Breast epithelium (tissue), 4 donors: ENCODE results near the gene INCA1. TPM values are rescaled to one million over a fixed set of nuclear protein-coding genes. Genes with fewer than 3 reads are reported as not detected.

Source experiments
- DNase-seq, 2 donors: peaks; one replicate each; pipeline ENCODE4 v3.0.0-alpha.2; 2019; ENCODE audit warnings: low spot score in 2 of 2
- H3K27ac ChIP-seq, 2 donors: fragments of 200-600 bp; sonication (generic) in 1 of 2; one replicate each; pipeline ENCODE4 v1.5.1; 2016 to 2019; ENCODE audit warnings: mild to moderate bottlenecking in 1 of 2
- H3K27me3 ChIP-seq, 2 donors: fragments of 200-600 bp; sonication (generic) in 1 of 2; one replicate each; pipeline versions ENCODE4 v1.5.1 to v1.6.0; 2017 to 2019; ENCODE audit warnings: control low read depth in 1 of 2, mild to moderate bottlenecking in 1 of 2
- H3K36me3 ChIP-seq: fragments of 200-600 bp; one replicate; pipeline ENCODE4 v1.5.1; 2019
- H3K4me1 ChIP-seq, 2 donors: fragments of 200-600 bp; sonication (generic); one replicate each; pipeline ENCODE4 v1.5.1; 2016 to 2019; ENCODE audit warnings: control low read depth in 1 of 2
- H3K4me3 ChIP-seq, 3 donors: fragments of 200-600 bp; sonication (generic); 1 replicate in 2 of 3; 2 replicates in 1 of 3; pipeline ENCODE4 v1.5.1; 2016 to 2019; ENCODE audit warnings: mild to moderate bottlenecking in 3 of 3, moderate library complexity in 2 of 3
- H3K9me3 ChIP-seq, 2 donors: fragments of 200-600 bp; sonication (generic) in 1 of 2; one replicate each; pipeline ENCODE4 v1.5.1; 2016 to 2019; ENCODE audit warnings: control low read depth in 1 of 2
- POLR2A ChIP-seq: fragments of 450-650 bp; IDR thresholded peaks from one replicate; pipeline ENCODE4 v1.6.1; 2016; ENCODE audit warnings: antibody characterized with exemption, mild to moderate bottlenecking, moderate library complexity
- POLR2AphosphoS5 ChIP-seq, 3 donors: sonication (generic); formaldehyde crosslinking; IDR thresholded peaks; one replicate each; pipeline ENCODE4 v1.6.1; 2017; ENCODE audit warnings: antibody characterized with exemption in 3 of 3
- intact Hi-C: fragments of 100-400 bp; cut with DNase I; formaldehyde crosslinking; loops from one replicate; pipeline ENCODE4 v1.15.1; 2023; ENCODE audit warnings: low total_unique reads
- total RNA-seq, 3 donors: library from RNA; depleted of rRNA; stranded (reverse); fragments of >200 nt; gene quantifications; one replicate each; pipeline ENCODE4 v1.1.0, GENCODE V29; 2016
- TF ChIP-seq, protein P1 (sequence below), 3 donors: fragments of 450-650 bp; IDR thresholded peaks; one replicate each; pipeline ENCODE4 v1.5.1; 2016 to 2017; ENCODE audit warnings: antibody characterized with exemption in 3 of 3, mild to moderate bottlenecking in 3 of 3, moderate library complexity in 3 of 3

The INCA1 gene
- total RNA-seq, 3 donors from 2014 or later, result 0.66 to 2.9 (median 1.9) TPM

DNA sequence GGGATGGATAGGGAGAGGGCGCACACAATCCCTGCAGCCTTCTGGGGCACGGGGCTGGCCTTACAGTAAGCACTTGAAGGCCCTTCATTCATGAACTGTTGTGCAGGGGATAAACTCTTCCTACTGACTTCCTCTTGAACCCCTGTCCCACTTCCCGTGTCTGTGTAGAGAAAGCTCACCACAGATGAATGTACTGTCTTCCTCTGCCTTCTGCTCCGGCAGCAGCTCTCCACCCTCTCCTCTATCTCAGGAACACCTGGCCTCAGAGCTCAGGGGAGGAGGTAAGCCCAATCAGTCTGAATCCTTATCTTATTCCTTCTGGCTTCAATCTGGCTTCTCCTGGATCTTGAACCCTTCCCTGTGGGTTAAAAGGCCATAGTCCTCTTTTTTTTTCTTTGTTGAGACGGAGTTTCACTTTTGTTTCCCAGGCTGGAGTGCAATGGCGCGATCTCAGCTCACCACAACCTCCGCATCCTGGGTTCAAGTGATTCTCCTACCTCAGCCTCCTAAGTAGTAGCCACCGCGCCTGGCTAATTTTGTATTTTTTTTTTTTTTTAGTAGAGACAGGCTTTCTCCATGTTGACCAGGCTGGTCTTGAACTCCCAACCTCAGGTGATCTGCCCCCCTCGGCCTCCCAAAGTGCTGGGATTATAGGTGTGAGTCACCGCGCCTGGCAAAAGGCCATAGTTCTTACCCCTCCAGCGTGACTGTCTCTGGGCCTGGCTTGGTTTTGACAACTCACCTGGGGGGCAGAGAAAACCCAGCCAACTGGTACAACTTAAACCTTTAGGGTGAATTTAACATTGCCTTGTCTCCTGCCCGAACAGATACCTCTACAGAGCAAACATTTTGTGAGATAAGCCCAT is 45.1 kb upstream of the INCA1 start:
- H3K4me1 ChIP-seq, result no peaks in the 10 kb centered on the region
- intact Hi-C loops, result no loop called here
- no peak for DNase-seq
- no peak overlapping the region for H3K27ac ChIP-seq
- H3K27me3 ChIP-seq, result no peaks in the 10 kb centered on the region
- no peak overlapping the region for H3K4me3 ChIP-seq
- no peaks in the 10 kb centered on the region for H3K36me3 ChIP-seq
- TF ChIP-seq POLR2A, result no peak
- TF ChIP-seq, protein P1, sequence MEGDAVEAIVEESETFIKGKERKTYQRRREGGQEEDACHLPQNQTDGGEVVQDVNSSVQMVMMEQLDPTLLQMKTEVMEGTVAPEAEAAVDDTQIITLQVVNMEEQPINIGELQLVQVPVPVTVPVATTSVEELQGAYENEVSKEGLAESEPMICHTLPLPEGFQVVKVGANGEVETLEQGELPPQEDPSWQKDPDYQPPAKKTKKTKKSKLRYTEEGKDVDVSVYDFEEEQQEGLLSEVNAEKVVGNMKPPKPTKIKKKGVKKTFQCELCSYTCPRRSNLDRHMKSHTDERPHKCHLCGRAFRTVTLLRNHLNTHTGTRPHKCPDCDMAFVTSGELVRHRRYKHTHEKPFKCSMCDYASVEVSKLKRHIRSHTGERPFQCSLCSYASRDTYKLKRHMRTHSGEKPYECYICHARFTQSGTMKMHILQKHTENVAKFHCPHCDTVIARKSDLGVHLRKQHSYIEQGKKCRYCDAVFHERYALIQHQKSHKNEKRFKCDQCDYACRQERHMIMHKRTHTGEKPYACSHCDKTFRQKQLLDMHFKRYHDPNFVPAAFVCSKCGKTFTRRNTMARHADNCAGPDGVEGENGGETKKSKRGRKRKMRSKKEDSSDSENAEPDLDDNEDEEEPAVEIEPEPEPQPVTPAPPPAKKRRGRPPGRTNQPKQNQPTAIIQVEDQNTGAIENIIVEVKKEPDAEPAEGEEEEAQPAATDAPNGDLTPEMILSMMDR (IDR thresholded peaks at IDR 0.05), result no peak
- TF ChIP-seq POLR2AphosphoS5 (IDR thresholded peaks at IDR 0.05), result no peak
- no peaks in the 10 kb centered on the region for H3K9me3 ChIP-seq

DNA sequence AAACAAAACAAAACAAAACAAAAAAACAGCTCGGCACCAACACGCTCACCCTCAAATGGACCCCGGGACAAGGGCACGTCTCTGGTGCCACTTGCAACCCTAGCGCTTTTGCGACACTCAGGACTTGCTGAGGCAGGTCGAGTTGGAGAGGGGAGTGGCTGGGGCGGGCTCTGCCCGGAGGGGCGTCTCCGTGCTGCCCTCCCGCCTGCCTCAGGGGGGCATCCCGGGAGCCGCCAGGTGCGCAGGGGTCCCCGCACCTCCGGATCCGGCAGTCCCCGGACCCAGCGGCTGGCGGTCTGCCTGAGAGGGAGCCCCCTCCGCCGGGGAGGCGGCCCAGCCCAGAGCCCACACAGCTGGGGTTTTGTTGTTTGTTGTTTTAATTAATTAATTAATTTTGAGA is 38.0 kb upstream of the INCA1 start, which contains the start of gene SLC52A1:
TSS of gene SLC52A1 (minus strand) at position 112 of the 400 bp plus-strand sequence. CDS start 820 bp downstream, outside the sequence.
- H3K27ac ChIP-seq, result no peak within 1 kb of the TSS
- no peaks in the 10 kb centered on the region for H3K36me3 ChIP-seq
- no peaks in the 10 kb centered on the region for H3K4me1 ChIP-seq
- H3K4me3 ChIP-seq, result peak within 1 kb of the TSS in 2 of 3 donors; percentile 58 to 71
- intact Hi-C loops, result no loop called here
- H3K9me3 ChIP-seq, result no peaks in the 10 kb centered on the region
- no peak for DNase-seq
- H3K27me3 ChIP-seq, result no peaks in the 10 kb centered on the region
- no peak for TF ChIP-seq POLR2A
- TF ChIP-seq, protein P1 (IDR thresholded peaks at IDR 0.05), result no peak
- no peak for TF ChIP-seq POLR2AphosphoS5 (IDR thresholded peaks at IDR 0.05)

DNA sequence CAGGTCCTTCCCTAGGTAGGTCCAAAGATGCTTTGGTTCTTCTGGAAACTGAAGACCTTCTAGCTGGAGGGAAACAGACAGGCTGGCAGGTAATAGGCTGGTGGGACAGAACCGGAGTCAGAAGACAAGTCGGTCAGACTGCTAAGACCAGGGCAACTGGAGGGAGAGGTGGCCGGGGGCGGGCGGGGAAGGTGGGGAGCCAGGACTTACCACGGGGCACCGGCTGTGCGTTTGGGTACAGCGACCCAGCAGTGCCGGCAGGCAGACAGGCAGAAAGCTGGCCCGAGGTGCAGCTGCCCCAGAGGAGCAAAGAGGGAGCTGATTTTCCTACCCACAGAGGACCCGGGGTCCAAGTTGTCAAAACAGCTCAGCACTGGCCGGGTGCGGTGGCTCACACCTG is 37.3 kb upstream of the INCA1 start:
- DNase-seq, result no peak
- no peaks in the 10 kb centered on the region for H3K9me3 ChIP-seq
- H3K4me3 ChIP-seq, result peak overlapping the region in 2 of 3 donors; percentile 58 to 71
- intact Hi-C loops, result no loop called here
- TF ChIP-seq POLR2A (no peak), POLR2AphosphoS5 (IDR thresholded peaks at IDR 0.05) (no peak)
- TF ChIP-seq, protein P1 (IDR thresholded peaks at IDR 0.05), result no peak
- no peaks in the 10 kb centered on the region for H3K27me3 ChIP-seq
- H3K27ac ChIP-seq, result no peak overlapping the region
- no peaks in the 10 kb centered on the region for H3K4me1 ChIP-seq
- no peaks in the 10 kb centered on the region for H3K36me3 ChIP-seq

DNA sequence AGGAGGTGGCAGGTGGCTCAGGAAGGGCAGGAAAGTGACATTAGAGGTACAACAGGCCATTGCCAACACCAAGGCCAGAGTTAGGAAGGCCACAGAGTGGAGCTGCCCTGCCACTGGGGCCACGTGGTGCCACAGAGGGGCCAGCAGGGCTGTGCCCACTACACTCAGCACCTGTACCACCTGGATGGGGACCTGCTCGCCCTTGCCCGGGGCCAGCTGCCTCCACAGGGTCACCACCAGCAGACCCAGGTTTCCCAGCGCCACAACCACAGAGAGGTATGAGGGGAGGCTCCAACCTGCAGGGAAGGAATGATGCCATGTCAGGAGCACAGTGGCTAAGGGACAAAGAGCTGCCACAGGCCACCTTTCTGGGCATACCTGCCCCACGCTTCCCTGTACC is 36.7 kb upstream of the INCA1 start:
- intact Hi-C loops, result no loop called here

More for the DNA sequence above, 36.7 kb upstream of the INCA1 start:
- H3K4me1 ChIP-seq, result no peaks in the 10 kb centered on the region
- no peaks in the 10 kb centered on the region for H3K9me3 ChIP-seq
- no peak overlapping the region for H3K27ac ChIP-seq
- DNase-seq, result no peak
- no peak for TF ChIP-seq POLR2A
- TF ChIP-seq, protein P1 (IDR thresholded peaks at IDR 0.05), result no peak
- no peak for TF ChIP-seq POLR2AphosphoS5 (IDR thresholded peaks at IDR 0.05)
- H3K4me3 ChIP-seq, result no peak overlapping the region
- no peaks in the 10 kb centered on the region for H3K36me3 ChIP-seq
- no peaks in the 10 kb centered on the region for H3K27me3 ChIP-seq
